Motor neuron (in vitro differentiated cells): ENCODE measurements around the gene ISCA2. TPM values are rescaled to one million over a fixed set of nuclear protein-coding genes. Genes with fewer than 3 reads are reported as not detected.

Source experiments
- ATAC-seq, 8 experiments: fragments of 200-7000 bp; cut with Tn5 transposase; replicated peaks in 6 of 8; 2 replicates each; pipeline ENCODE4 v1.8.0; 2021; ENCODE audit warnings: mild to moderate bottlenecking in 8 of 8, moderate library complexity in 8 of 8
- H3K27ac ChIP-seq, 2 donors: fragments of 250-450 bp; sonication (Bioruptor Pico); 2 replicates each; pipeline ENCODE4 v1.9.0; 2021; ENCODE audit warnings: antibody characterized with exemption in 2 of 2, mild to moderate bottlenecking in 2 of 2, moderate library complexity in 1 of 2
- H3K4me1 ChIP-seq, 2 donors: fragments of 250-450 bp; sonication (Bioruptor Pico); replicated peaks in 1 of 2; 2 replicates each; pipeline ENCODE4 v1.6.1; 2021; ENCODE audit warnings: antibody characterized with exemption in 2 of 2, mild to moderate bottlenecking in 2 of 2, moderate library complexity in 1 of 2
- H3K4me3 ChIP-seq, 5 donors: fragments of 250-450 bp; sonication (Bioruptor Pico); 2 replicates each; pipeline ENCODE4 v1.9.0; 2021; ENCODE audit warnings: antibody characterized with exemption in 5 of 5, mild to moderate bottlenecking in 5 of 5, moderate library complexity in 4 of 5
- WGBS, 10 experiments: fragments of 450-650 bp; shearing (Covaris generic); methylation state at CpG; one replicate each; pipeline ENCODE4 v1.0.0; 2022; 5-methylcytosine and 5-hydroxymethylcytosine counted together
- in situ Hi-C, 9 experiments: fragments of 400-800 bp; cut with MboI; loops; one replicate each; pipeline ENCODE4 v1.15.0; 2021; ENCODE audit warnings: low sequenced_read_pairs in 9 of 9, low pct_unique_long_range_greater_than_20kb in 2 of 9; ENCODE audit not compliant: unreplicated experiment in 9 of 9
- total RNA-seq, 8 experiments: library from RNA; unstranded; fragments of 300-600 nt; gene quantifications; 2 replicates each; pipeline versions ENCODE4 v1.2.3 to v1.2.4, GENCODE V29; 2022

ISCA2 gene
- total RNA-seq, 8 experiments from 2014 or later, result 14.9 to 30.4 (median 18.9) TPM

DNA sequence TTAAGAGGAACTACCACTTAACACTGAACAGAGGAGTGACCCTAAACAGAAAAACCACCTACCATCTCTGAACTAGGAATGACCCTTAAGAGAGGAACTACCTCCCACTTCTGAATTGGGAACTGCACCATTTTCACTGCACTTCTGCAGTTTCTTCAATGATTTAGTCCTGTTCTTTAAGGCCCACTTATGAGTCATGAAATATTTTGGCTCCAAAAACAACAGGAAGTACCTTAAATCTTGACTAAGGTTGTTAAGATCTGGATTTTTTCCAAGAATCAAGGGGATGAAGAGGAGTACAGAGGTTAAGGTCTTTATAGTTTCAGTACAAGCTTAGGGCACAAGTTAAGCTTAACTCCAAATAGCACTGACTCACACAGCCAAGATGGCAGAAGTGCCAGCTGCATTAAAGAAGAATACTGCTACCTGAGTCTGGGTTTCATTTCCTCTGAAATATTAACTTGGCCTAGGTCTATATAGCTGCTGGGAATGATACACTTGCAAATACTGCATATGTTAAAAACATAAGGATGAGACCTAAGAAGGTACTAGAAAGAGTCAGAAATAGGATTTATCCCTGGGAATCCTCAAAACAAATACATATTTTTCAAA, 4.7 kb upstream of the ISCA2 start:
- H3K4me3 ChIP-seq, result no peak overlapping the region
- in situ Hi-C loops, result loop anchor here in 8 of 9 experiments (10.0 to 25.0 kb wide), 3 partner anchors 124 to 377 kb away; no protein-coding TSS in a partner anchor
- H3K27ac ChIP-seq, result no peak overlapping the region
- peaks cover 0 to 10% of the 10 kb centered on the region in 2 donors for H3K4me1 ChIP-seq
- ATAC-seq, result no peak

DNA sequence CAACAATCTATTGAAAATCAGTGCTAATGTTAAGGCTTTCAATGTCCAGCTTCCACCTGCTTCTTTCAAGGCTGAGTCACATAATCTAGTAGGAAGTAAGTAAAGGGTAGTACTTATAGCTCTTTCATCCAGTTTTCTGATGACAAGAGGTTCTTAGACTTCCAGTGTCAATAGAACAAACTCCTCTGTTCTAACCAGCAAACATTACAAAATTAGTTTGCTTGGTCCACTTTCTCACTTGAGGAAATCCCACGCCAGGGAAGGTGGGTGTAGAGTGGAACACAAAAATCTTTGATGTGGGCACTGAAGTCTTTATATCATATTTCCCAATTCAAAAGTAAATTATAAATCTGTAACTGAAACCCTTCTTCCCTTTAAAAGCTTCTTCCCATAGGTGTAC, 3.1 kb upstream of the ISCA2 start:
- 71 to 100% (median 92%) methylated on average over 1 of the region's 1 CpG; no CpG with 5 or more reads in 5 of the 10 experiments for WGBS, 10 experiments
- in situ Hi-C loops, result loop anchor here in 7 of 9 experiments (25.0 kb wide), 2 partner anchors 128 to 378 kb away; no protein-coding TSS in a partner anchor
- Histone ChIP-seq H3K4me3 (no peak overlapping the region), H3K4me1 (peaks cover 4 to 15% of the 10 kb centered on the region in 2 donors), H3K27ac (no peak overlapping the region)
- no peak for ATAC-seq

DNA sequence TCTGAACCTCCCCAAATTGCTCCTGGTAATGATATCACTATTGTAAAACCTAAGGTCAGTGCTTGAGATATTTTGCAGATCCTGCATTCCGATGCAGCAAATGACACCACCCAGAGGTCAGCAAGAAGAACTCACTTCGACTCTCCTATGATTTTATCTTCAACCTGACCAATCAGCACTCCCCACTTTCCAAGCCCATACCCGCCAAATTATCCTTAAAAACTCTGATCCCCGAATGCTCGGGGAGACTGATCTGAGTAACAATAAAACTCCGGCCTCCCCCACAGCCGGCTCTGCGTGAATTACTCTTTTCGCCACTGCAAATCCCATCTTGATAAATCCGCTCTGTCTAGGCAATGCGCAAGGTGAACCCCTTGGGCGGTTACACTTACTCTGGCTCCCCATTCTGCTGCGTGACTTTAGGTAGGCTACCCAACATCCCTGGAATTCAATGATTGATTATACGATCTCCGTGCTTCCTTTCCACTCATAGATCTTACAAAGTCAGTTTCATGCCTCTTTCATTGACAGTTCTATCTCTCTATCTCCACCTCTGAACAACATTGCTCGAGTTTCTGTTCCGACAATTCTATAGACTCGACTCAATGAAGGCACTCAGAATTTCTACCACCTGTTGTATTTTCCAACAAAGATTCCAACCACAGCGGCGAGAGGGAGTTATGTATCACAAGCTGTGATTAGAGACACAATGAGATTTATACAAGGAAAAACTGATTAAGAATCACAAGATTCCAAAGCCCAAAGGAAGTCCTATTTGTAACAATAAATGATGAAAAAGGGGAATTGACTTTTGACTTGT, 1.4 kb upstream of the ISCA2 start:
- Histone ChIP-seq H3K4me3 (peak overlapping the region; percentile 67 to 93 (median 80)), H3K27ac (no peak overlapping the region), H3K4me1 (peaks cover 4 to 15% of the 10 kb centered on the region in 2 donors)
- in situ Hi-C loops, result loop anchor here in 7 of 9 experiments (25.0 kb wide), 2 partner anchors 130 to 380 kb away; no protein-coding TSS in a partner anchor
- peak in 2 of 8 experiments; percentile 2 to 3 for ATAC-seq
- 0 to 15% (median 5%) methylated on average over 3 to 18 of the region's 20 CpGs for WGBS, 10 experiments

DNA sequence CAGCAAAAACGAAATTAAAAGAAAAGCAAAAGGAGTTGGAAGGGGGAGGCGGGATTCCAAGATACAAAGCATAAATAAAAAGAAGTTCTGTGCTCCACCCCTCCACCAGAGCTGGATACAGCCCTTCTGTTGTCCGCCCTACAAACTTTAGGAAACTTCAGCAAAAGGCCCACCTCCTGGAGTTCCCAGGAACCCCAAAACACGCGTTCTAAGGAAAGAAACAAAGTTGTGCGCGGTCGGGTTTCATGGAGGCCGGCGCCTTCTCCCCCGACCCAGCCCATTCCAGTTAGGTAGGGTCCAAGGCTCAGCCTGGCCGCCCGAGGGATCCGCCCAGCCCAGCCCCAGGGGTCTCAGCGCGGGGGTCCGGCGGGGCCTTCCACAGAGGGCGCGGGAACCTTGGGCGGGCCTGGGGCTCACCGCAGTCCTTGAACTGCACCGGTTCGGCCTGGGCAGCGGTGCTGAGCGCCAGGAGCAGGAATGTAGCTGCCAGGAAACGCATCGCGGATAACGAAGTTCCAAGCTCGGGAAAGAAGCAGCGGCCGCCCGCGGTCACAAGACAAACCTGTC, 706 bp upstream of the ISCA2 start, which contains the start of gene NPC2:
TSS of gene NPC2 (minus strand) at position 530 of the 567 bp plus-strand sequence. CDS start at position 499, 31 bp downstream.
- peak within 1 kb of the TSS; percentile 78 to 95 (median 81) for H3K4me3 ChIP-seq
- H3K27ac ChIP-seq, result peak within 1 kb of the TSS; percentile 68 to 89
- in situ Hi-C loops, result loop anchor here in 7 of 9 experiments (25.0 kb wide), 2 partner anchors 131 to 381 kb away; no protein-coding TSS in a partner anchor
- WGBS, 10 experiments, result 0 to 10% (median 0%) methylated on average over 1 to 10 of the region's 35 CpGs
- peak in 5 of 8 experiments; percentile 38 to 56 (median 53) for ATAC-seq
- H3K4me1 ChIP-seq, result peaks cover 4 to 15% of the 10 kb centered on the region in 2 donors

DNA sequence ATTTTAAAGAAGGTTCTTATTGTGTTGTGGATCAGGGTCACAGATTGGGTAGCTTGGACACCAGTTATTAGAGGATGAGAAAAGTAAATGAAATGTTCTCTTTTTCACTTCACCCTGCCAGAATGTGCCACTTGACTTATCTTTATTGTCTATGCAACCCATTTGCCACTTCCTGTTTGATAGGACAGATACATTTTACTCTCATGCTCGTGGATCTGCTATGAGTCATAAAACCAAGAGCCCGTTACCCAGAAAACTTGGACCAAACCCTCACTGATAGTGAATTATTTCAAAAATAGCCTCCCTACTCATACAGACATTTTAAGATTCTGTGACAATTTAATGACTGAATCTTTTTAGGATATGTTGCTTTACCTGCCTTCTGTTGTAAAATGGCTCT, 1.8 kb downstream of the ISCA2 start:
- Histone ChIP-seq H3K4me3 (no peak overlapping the region), H3K4me1 (peaks cover 5 to 15% of the 10 kb centered on the region in 2 donors), H3K27ac (no peak overlapping the region)
- ATAC-seq, result no peak
- in situ Hi-C loops, result loop anchor here in 7 of 9 experiments (25.0 kb wide), 2 partner anchors 133 to 383 kb away; no protein-coding TSS in a partner anchor
- WGBS, 10 experiments, result 79 to 100% (median 94%) methylated on average over 2 of the region's 2 CpGs; no CpG with 5 or more reads in 3 of the 10 experiments

DNA sequence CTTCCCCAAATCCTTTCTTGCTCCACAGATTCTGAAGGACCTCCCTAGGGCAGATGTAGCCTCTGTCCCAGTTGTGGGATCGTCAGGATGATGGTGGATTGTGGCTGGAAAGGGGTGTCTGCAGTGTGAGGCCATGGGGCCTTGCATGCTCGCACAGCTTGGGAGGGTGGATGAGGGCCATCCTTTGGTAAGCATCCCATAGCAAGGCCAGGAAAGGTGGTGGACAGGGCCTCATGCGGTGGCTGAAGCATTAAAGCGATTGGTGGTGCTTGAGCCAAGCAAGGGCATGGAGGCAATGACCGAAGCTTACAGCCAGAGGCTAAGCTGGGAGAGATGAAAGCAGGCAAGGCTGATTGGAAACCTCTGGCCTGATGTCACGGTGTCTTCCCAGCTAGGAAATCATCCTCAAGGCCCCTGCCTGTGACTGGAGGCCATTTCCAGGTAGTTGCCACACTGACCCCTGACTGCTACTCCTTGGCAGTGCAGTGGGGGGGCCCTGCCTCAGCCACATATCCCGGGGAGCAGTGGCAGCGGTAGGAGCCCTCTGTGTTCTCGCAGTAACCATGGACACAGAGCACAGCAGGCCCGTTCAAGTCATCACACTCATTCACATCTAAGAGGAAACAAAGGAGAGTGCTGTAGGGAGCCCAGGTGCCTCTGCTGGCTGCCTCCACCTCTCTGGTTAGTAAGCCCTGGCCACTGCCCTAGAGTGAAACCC, 7.0 kb downstream of the ISCA2 start:
- peak in 7 of 8 experiments; percentile 19 to 80 (median 76) for ATAC-seq
- H3K4me1 ChIP-seq, result peaks cover 7 to 16% of the 10 kb centered on the region in 2 donors
- in situ Hi-C loops, result loop anchor here in 1 of 9 experiments (25.0 kb wide), 1 partner anchor 112 kb away; the partner anchor contains the start of gene LTBP2
- WGBS, 10 experiments, result 67 to 100% (median 90%) methylated on average over 1 to 5 of the region's 10 CpGs; no CpG with 5 or more reads in 4 of the 10 experiments
- H3K4me3 ChIP-seq, result no peak overlapping the region
- no peak overlapping the region for H3K27ac ChIP-seq

DNA sequence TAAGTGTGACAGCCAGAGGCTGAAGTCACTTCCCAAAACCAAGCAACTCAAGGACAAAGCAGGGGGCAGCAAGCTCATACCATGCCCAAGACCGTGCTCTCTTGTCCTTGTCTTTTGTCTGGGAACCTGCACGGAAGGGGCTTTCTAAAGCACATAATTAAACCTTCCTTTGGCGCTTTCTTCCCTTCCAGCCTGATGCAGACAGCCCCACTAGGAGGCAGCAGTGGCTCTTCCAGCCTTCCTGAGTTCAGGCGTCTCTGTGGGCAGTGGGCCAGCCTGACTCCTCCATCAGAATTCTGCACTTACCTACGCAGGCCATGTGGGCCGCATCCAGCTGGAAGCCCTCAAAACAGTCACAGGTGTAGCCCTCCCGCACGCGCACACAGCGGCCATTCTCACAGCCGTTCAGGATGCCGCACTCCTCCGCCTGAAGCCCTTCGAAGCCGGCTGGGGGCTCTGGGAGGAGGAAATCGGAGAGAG, 7.6 kb downstream of the ISCA2 start:
- WGBS, 10 experiments, result 0 to 81% (median 57%) methylated on average over 2 to 14 of the region's 16 CpGs; no CpG with 5 or more reads in 4 of the 10 experiments

DNA sequence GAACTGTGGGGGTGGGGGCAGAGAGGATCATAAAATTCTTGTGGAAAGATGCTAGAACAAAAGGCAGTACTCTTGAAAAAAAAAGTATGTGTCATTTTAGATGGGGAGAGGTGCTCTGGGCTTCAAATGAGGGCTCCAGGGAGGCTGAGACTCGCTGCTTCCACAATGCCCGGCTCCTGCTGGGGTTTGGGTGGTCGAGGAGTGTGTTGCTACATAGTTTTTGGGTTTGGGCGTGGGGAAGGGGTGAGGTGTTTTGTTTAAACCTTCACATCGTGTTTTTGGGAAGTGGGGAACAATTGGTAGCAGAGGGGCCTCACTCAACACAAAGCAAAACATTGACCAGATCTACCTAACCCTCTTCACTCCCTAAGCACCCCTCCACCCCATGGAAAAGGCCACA, 8.1 kb downstream of the ISCA2 start:
- Histone ChIP-seq H3K27ac (no peak overlapping the region), H3K4me1 (peaks cover 8 to 18% of the 10 kb centered on the region in 2 donors), H3K4me3 (no peak overlapping the region)
- no peak for ATAC-seq
- in situ Hi-C loops, result loop anchor here in 1 of 9 experiments (25.0 kb wide), 1 partner anchor 111 kb away; the partner anchor contains the start of gene LTBP2
- 20 to 100% (median 75%) methylated on average over 1 to 5 of the region's 5 CpGs; no CpG with 5 or more reads in 5 of the 10 experiments for WGBS, 10 experiments

More for the DNA sequence above, 7.6 kb downstream of the ISCA2 start:
- H3K4me3 ChIP-seq, result no peak overlapping the region
- in situ Hi-C loops, result loop anchor here in 1 of 9 experiments (25.0 kb wide), 1 partner anchor 111 kb away; the partner anchor contains the start of gene LTBP2
- H3K27ac ChIP-seq, result no peak overlapping the region
- ATAC-seq, result peak; percentile 71 to 85 (median 78)
- H3K4me1 ChIP-seq, result peaks cover 7 to 16% of the 10 kb centered on the region in 2 donors

DNA sequence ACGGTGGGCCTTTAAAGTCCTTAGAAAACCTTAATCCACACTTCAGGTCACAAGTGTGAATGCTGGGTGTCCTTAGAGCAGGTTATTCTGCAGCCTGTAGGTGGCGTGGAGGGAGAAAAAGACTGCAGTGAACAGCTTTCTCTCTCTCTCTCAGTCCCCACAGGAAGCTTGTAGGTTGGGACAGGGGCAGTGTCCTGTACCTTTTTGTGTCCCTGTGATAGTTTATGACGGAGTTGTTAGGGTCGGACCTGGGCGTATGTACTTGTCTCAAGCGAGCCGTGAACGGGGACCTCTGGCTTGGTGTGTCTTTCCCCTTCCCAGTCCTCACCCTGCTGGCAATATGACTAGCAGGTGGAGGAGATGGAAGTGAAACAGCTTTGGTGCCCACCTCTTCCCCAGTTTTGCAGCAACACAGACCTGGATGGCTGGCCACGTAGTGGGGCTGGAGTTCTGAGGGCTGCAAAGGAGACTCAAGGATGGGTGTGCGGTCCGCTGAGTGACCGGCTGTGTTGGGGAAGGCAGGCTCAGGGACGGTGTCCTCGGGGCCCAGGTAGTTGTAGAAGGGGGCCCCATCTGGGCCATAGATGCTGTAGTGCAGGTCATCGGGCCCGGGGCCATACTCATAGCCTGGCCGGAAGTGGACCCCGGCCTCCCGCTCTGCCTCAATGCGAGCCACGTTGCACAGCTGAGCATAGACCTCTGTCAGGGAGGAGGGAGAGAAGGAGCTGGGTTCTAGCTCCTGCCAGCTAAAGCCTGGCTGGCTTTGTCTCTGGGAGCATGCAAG, 8.9 kb downstream of the ISCA2 start:
- Histone ChIP-seq H3K27ac (no peak overlapping the region), H3K4me1 (peaks cover 14 to 25% of the 10 kb centered on the region in 2 donors), H3K4me3 (no peak overlapping the region)
- 27 to 100% (median 68%) methylated on average over 2 to 11 of the region's 21 CpGs; no CpG with 5 or more reads in 3 of the 10 experiments for WGBS, 10 experiments
- ATAC-seq, result peak in 6 of 8 experiments; percentile 20 to 80 (median 52)
- in situ Hi-C loops, result loop anchor here in 1 of 9 experiments (25.0 kb wide), 1 partner anchor 110 kb away; the partner anchor contains the start of gene LTBP2

DNA sequence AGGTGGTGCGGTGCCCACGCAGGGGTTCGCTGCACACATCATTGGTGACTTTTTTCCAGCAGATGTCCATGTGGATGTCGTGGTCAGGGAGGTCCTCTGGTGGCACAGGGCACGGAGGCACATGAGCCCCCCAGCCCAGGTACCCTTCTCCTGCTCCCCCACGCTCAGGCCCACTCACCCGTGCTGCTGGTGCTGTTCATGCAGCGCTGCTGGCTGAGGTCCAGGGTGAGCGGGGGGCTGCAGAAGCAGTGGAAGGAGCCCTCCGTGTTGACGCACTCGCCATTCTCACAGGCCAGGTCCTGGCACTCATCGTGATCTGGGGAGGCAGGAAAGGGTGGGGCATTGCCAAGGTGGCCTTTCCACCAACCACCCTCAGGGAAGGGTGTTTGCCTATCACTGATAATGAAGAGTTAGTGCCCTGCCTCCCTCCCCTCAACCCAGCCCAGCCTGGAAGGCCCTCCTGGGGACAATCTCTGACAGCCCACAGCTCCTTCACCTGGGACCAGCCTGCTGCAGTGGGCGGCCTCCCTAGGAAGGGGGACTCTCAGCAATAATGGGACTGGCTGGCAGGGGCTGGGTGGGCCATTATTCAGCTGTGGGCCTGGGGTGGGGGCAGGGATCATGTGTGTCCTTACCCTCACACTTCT, 9.8 kb downstream of the ISCA2 start:
- no peak for ATAC-seq
- no peak overlapping the region for H3K4me3 ChIP-seq
- no peak overlapping the region for H3K27ac ChIP-seq
- in situ Hi-C loops, result loop anchor here in 1 of 9 experiments (25.0 kb wide), 1 partner anchor 109 kb away; the partner anchor contains the start of gene LTBP2
- WGBS, 10 experiments, result 71 to 73% methylated on average over 3 of the region's 14 CpGs; no CpG with 5 or more reads in 8 of the 10 experiments
- H3K4me1 ChIP-seq, result peaks cover 18 to 30% of the 10 kb centered on the region in 2 donors

DNA sequence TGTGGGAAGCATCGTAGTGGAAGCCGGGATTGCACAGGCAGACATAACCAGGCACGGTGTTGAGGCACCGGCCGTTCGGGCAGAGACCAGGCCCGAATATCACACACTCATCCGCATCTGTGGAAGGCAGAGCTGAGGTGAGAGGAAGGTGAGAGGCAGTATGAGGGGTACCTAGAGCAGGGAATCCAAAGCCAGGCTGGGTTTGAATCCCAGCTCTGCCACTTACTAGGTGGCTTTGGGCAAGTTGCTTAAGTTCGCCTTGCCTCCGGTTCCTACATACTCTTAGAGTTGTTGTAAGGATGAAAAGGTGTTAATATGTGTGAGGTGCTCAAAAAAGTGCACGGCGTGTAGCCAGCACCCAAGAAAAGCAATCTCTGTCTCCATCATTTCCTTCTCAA, 10.4 kb downstream of the ISCA2 start:
- no peak for ATAC-seq
- in situ Hi-C loops, result loop anchor here in 1 of 9 experiments (25.0 kb wide), 1 partner anchor 108 kb away; the partner anchor contains the start of gene LTBP2
- 86 to 100% (median 95%) methylated on average over 2 to 3 of the region's 12 CpGs; no CpG with 5 or more reads in 6 of the 10 experiments for WGBS, 10 experiments

More for the DNA sequence above, 10.4 kb downstream of the ISCA2 start:
- H3K4me1 ChIP-seq, result peaks cover 18 to 30% of the 10 kb centered on the region in 2 donors
- H3K4me3 ChIP-seq, result no peak overlapping the region
- no peak overlapping the region for H3K27ac ChIP-seq
